Anterior cingulate cortex (tissue), 58 donors: ENCODE results near the gene KCP.
"Not testable (repeated sequence)": the region's sequence is repeated elsewhere in the genome, so short reads cannot be mapped to it uniquely, and the experiment has no call there.

Source experiments
- DNase-seq, 58 donors: peaks; one replicate each; lab custom pipeline; 2025; lab: John Stamatoyannopoulos, UW

KCP gene

GRCh38 chr7:128910569-128910945 is at the start of gene KCP:
Gene KCP (minus strand): TSS chr7:128910709. CDS start chr7:128910676, 33 bp downstream.
- no peak for DNase-seq

DNA sequence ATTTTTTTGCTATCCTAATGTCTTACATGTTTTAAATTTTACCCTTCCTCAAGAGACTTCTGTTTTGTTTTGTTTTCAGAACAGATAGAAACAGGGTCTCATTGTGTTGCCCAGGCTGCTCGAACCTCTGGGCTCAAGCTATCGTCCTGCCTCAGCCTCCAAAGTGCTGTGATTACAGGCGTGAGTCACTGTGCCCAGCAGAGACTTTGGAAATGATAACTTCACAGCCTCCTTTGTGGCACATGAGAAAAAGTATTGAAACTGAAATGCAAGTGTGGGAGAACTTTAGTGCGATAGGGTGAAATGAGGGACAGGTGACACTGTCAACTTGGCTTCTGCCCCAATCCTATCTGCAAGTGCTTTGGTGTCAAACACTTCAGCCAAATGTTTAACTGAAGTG is 48.8 kb upstream of the KCP start:
- DNase-seq, result no peak

DNA sequence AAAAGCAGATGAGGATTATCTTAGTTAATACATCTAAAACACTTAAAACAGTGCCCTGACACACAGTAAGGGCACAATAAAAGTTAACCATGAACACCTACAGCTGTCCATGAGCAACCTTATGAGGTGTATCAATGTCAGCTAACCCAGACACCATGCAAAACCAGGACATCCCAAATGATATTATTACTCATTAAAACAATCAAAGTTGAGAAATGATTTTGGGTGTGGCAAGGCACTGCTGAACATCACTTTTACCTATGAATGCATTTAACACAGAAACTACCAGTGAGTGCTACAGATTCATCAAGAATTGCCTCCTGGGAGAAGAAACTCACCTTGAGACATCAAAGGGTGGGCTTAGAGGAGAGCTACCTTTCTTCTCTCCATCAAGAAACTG is 45.5 kb upstream of the KCP start:
- no peak for DNase-seq

DNA sequence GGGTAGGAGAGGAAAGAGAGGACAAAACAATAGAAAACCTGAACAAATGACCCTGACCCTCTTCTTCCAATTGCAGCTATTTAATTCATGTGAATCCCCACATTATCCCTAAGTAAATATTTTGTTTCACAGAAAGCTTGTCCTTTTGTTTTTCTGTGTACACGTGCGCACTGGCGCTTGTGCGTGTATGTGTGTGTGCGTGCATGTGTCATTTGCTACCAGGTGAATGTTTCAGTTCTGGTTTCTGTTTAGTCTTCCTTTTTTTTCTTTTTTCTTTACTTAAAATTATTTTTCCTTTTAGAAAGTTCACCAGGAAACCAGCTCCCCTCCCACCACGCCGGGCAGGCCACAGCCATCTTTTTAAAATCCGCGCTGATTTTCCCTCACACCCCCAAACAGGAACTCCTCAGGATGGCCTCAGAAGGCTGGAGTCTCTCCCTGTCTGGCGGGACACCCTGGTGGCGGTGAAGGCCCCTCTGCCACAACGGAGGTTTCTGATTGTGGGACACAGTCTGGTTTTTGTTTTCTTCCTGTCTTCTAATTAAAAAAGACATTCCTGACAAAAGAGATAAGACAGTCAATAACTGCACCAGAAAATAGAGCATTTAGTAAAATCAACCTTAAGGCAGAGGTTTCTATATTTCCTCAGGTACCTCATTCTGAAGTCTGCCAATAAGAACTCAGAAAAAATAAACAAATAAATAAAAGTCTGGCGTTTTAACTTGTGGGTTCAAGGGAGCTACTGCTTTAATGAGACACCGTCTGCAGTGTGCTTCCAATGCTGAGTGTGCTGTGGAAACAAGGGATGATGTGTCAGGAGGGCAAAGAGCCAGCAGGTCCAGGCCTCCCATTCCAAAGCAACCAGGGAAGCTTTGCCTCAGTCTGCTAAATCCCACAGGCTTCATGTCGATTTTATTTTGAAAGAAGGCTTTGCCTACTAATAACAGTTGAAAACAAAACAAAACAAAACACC is 44.6 kb upstream of the KCP start:
- DNase-seq, result peak in 2 of 58 donors; percentile 12 to 31

- no peak for DNase-seq
Measured at GRCh38 chr7:128954150-128954549, 43.6 kb upstream of the KCP start.

- DNase-seq, result no peak
Measured at GRCh38 chr7:128951296-128951695, 40.8 kb upstream of the KCP start.

DNA sequence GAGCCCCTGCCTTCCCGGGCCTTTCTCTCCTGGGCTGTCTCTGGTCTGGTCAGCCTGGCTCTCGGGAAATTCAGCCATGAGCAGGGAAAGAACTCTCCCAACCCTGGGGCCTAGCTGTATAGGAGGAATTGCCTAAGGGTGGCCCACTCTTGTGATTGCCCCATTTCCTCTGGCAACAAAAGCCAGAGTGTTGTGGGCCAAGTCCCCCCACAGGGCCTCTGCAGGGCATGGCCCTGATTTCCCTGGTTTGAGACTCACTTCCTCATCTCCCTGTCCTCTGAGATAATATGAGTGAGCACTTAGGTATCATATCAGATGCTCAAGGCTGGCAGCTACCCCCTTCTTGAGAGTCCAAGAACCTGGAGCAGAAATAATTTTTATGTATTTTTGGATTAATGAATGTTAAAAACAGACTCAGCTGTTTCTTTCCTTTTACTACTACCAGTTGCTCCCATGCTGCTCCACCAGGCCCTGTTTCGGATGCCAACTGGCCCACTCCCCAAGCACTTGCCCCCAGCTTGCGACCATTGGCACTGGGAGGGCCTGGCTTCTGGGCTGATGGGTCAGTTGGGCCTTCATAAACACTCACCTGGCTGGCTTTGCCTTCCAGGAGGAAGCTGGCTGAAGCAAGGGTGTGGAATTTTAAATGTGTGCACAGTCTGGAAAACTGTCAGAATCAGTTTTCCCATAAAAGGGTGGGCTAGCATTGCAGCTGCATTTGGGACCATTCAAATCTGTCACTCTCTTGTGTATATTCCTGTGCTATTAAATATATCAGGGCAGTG is 38.7 kb upstream of the KCP start:
- peak in 3 of 58 donors; percentile 18 to 23 (median 22) for DNase-seq

- DNase-seq, result no peak
Measured at GRCh38 chr7:128948312-128948973, 37.9 kb upstream of the KCP start.

DNA sequence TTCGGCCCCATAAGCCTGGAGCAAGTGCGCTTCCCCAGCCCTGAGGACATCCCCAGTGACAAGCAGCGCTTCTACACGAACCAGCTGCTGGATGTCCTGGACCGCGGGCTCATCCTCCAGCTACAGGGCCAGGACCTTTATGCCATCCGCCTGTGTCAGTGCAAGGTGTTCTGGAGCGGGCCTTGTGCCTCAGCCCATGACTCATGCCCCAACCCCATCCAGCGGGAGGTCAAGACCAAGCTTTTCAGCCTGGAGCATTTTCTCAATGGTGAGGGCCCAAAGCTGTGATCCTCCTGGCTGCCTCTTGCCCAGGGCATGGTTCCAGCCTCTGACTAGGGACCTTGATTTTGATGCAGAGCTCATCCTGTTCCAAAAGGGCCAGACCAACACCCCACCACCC is 37.3 kb upstream of the KCP start:
- no peak for DNase-seq

DNA sequence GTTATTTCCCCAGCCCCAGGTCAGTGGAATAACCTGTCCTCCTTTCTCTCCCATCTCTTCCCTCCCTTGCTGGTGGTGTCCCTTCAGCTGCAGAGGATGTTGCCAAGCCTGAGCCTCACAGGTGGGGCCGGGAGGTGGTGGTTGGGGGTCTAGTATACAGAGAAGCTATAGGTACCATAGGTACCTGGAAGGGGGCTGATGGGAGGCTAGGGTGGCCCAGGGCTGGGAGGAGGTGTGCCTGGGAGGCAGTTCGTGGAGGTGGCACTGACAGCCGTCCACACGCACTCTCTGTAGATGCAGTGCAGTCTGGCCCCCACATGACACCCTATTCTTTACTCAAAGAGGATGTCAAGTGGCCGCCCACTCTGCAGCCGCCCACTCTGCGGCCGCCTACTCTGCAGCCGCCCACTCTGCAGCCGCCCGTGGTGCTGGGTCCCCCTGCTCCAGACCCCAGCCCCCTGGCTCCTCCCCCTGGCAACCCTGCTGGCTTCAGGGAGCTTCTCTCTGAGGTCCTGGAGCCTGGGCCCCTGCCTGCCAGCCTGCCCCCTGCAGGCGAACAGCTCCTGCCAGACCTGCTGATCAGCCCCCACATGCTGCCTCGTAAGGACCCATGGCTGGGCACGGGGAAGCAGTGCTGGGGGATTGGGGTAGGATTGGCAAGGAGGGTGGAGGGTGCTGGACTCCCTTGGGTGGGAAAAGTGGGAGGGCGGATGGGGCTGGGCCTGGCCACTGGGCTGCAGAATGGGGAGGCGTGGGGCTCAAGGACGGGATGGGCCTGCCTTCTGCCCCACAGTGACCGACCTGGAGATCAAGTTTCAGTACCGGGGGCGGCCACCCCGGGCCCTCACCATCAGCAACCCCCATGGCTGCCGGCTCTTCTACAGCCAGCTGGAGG is 36.7 kb upstream of the KCP start:
- DNase-seq, result no peak

DNA sequence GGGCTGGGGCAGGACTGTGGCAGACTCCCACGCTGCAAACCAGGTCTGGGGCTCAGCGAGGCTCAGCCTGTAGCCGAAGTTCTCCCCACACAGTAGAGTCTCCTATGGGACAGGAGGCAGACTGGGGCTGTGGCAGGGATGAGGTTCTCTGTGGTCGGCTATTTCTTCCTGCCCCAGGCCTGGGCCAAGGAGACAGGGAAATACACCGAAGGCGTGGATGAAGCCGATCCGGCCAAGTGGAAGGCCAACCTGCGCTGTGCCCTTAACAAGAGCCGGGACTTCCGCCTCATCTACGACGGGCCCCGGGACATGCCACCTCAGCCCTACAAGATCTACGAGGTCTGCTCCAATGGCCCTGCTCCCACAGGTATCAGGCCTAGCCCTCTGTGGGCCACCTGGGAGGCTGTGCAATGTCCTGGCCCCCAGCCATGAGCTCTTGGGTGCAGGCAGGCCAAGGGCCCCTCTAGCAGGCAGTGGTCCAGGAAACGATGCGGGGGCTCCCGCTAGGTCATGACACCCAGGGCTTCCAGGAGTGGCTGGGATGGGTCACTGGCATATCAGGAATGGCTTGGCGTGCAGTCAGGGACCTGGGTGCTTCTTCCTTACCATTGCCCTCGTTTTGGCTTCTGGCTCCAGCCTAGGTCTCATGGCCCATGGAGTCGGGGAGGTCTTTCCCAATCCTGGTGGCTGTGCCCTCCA is 35.3 kb upstream of the KCP start:
- DNase-seq, result no peak

- DNase-seq, result no peak
Measured at GRCh38 chr7:128944487-128945236, 34.2 kb upstream of the KCP start.

DNA sequence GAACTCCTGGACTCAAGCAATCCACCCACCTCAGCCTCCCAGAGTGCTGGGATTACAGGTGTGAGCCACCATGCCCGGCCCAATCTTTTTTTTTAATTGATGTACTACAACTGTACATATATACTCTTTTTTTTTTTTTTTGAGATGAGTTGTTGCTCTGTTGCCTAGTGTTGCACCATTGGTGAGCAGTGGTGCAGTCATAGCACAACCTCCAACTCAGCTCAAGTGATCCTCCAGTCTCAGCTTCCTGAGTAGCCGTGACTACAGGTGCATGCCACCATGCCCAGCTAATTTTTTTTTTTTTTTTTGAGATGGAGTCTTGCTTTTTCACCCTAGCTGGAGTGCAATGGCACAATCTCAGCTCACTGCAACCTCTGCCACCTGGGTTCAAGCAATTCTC is 32.7 kb upstream of the KCP start:
- not testable (repeated sequence) for DNase-seq

DNA sequence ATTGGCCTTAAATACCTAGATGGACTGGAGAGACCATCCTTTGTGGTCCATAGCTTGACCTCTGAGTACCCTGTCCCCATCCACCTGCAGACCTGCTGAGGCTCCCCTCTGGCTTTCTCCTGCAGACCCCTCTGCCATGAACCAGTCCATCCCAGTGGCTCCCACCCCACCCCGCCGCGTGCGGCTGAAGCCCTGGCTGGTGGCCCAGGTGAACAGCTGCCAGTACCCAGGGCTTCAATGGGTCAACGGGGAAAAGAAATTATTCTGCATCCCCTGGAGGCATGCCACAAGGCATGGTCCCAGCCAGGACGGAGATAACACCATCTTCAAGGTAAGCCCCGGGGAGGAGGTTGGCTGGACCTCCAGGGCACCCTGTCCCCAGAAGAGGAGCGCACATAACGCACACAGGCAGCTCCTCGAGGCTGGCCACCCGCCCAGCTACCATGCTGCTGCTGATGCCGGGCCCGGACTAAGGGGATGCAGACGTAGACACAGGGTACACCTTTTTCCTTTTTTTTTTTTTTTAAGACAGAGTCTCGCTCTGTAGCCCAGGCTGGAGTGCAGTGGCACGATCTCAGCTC is 31.5 kb upstream of the KCP start:
- DNase-seq, result no peak

- no peak for DNase-seq
Measured at GRCh38 chr7:128941323-128941890, 30.9 kb upstream of the KCP start.

GRCh38 chr7:128940494-128941322 is 30.2 kb upstream of the KCP start:
- peak in 15 of 58 donors; percentile 12 to 42 (median 29) for DNase-seq

DNA sequence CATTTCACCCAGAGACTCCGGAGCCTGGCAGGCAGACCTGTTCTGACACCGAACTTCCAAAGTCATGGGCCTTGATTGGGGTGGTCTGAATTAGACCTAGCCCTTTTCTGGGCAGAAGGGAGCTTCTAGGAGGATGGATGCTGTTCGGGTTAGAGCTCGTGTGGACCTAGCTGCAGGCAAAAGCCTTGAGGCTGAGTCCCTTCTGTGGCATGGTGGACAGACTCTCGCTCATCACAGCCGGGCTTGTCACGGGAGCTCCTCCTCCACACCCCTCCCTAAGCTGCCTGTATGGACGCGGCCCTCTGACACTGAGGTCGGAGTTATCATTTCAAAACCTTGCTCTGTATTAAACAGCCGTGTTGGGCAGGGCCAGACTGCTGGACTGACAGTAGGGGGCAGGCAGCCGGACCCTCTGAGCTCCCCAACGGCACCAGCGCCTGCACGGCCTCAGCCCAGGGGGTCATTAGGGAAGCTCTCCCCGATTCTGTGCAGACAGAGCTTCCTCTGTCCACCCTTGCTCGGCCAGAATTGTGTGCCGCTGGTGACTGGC is 29.4 kb upstream of the KCP start:
- no peak for DNase-seq
